Breast epithelium (tissue), 3 donors: ENCODE results near the gene MFSD2B.

Source experiments
- POLR2A ChIP-seq: fragments of 450-650 bp; IDR thresholded peaks from one replicate; pipeline ENCODE4 v1.6.1; 2016; ENCODE audit warnings: antibody characterized with exemption, mild to moderate bottlenecking, moderate library complexity
- POLR2AphosphoS5 ChIP-seq, 3 donors: sonication (generic); formaldehyde crosslinking; IDR thresholded peaks; one replicate each; pipeline ENCODE4 v1.6.1; 2017; ENCODE audit warnings: antibody characterized with exemption in 3 of 3
- TF ChIP-seq, protein P1 (sequence below), 3 donors: fragments of 450-650 bp; IDR thresholded peaks; one replicate each; pipeline ENCODE4 v1.5.1; 2016 to 2017; ENCODE audit warnings: antibody characterized with exemption in 3 of 3, mild to moderate bottlenecking in 3 of 3, moderate library complexity in 3 of 3

DNA sequence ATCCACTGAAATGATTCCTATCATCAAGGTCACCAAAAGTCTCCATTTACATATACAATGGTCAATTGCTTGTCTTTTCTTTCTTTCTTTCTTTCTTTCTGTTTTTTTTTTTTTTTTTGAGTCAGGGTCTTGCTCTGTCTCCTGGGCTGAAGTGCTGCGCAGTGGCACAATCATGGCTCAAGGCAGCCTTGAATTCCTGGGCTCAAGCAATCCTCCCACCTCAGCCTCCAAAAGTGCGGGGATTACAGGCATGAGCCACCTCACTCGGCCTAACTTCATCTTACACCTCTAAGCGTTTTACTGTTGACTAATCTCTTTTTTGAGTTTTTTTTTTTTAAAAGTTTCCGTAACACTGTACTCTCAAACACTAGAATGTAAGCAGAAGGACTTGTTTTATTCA lies 65.4 kb downstream of the MFSD2B start:
- TF ChIP-seq, protein P1, sequence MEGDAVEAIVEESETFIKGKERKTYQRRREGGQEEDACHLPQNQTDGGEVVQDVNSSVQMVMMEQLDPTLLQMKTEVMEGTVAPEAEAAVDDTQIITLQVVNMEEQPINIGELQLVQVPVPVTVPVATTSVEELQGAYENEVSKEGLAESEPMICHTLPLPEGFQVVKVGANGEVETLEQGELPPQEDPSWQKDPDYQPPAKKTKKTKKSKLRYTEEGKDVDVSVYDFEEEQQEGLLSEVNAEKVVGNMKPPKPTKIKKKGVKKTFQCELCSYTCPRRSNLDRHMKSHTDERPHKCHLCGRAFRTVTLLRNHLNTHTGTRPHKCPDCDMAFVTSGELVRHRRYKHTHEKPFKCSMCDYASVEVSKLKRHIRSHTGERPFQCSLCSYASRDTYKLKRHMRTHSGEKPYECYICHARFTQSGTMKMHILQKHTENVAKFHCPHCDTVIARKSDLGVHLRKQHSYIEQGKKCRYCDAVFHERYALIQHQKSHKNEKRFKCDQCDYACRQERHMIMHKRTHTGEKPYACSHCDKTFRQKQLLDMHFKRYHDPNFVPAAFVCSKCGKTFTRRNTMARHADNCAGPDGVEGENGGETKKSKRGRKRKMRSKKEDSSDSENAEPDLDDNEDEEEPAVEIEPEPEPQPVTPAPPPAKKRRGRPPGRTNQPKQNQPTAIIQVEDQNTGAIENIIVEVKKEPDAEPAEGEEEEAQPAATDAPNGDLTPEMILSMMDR (IDR thresholded peaks at IDR 0.05), result no peak
- TF ChIP-seq POLR2A, result no peak
- TF ChIP-seq POLR2AphosphoS5 (IDR thresholded peaks at IDR 0.05), result no peak
